RWPE1 (cell line): Measurements from ENCODE around the gene GPR173.

Experiments used
- CTCF ChIA-PET: fragments of 350-600 bp; sonication (Branson Sonifier 250); formaldehyde crosslinking; extraction: SDS; loops from one replicate; lab custom pipeline; 2021; lab: Yijun Ruan, JAX
- POLR2A ChIA-PET: fragments of 400-600 bp; formaldehyde crosslinking; extraction: SDS; loops from one replicate; lab custom pipeline; 2020; ENCODE audit warnings: antibody characterized with exemption; ENCODE audit not compliant: low non-redundant PET; lab: Yijun Ruan, JAX
- DNase-seq: peaks from one replicate; pipeline ENCODE4 v3.0.0; 2012; ENCODE audit warnings: low spot score
- H3K27ac ChIP-seq: fragments of 450-650 bp; 2 replicates; pipeline ENCODE4 v1.5.1; 2017
- TF ChIP-seq, protein P1 (sequence below): fragments of 450-650 bp; conservative IDR thresholded peaks from 2 replicates; pipeline ENCODE4 v1.5.1; 2017; ENCODE audit warnings: low read depth, mild to moderate bottlenecking

GPR173 gene

GRCh38 chrX:53055244-53055849 is 6.8 kb downstream of the GPR173 start:
- DNase-seq = no peak
- TF ChIP-seq, protein P1, sequence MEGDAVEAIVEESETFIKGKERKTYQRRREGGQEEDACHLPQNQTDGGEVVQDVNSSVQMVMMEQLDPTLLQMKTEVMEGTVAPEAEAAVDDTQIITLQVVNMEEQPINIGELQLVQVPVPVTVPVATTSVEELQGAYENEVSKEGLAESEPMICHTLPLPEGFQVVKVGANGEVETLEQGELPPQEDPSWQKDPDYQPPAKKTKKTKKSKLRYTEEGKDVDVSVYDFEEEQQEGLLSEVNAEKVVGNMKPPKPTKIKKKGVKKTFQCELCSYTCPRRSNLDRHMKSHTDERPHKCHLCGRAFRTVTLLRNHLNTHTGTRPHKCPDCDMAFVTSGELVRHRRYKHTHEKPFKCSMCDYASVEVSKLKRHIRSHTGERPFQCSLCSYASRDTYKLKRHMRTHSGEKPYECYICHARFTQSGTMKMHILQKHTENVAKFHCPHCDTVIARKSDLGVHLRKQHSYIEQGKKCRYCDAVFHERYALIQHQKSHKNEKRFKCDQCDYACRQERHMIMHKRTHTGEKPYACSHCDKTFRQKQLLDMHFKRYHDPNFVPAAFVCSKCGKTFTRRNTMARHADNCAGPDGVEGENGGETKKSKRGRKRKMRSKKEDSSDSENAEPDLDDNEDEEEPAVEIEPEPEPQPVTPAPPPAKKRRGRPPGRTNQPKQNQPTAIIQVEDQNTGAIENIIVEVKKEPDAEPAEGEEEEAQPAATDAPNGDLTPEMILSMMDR = no peak
- ChIA-PET POLR2A (no interaction called here), CTCF (no interaction called here)
- no peak overlapping the region for H3K27ac ChIP-seq

- TF ChIP-seq, protein P1 = no peak
- ChIA-PET POLR2A (no interaction called here), CTCF (no interaction called here)
- H3K27ac ChIP-seq = no peak overlapping the region
- no peak for DNase-seq
Measured at GRCh38 chrX:53056292-53056691, 7.7 kb downstream of the GPR173 start.

GRCh38 chrX:53065104-53065503 is 16.5 kb downstream of the GPR173 start:
- DNase-seq = no peak
- no peak overlapping the region for H3K27ac ChIP-seq
- ChIA-PET POLR2A (no interaction called here), CTCF (no interaction called here)
- TF ChIP-seq, protein P1 = no peak

DNA sequence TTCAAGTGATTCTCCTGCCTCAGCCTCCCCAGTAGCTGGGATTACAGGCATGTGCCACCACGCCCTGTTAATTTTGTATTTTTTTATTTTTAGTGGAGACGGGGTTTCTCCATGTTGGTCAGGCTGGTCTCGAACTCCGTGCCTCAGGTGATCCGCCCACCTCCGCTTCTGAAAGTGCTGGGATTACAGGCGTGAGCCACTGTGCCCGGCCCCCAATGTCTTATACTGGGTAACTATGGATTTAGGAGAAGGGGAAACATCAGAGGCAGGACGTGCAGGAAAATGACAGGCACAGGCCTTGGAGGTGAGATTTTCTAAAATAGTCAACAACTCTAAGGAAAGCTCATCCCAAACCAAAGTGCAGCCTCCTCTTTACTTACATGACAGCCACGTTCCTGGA is 22.5 kb downstream of the GPR173 start:
- no peak overlapping the region for H3K27ac ChIP-seq
- POLR2A ChIA-PET = no interaction called here
- DNase-seq = no peak
- CTCF ChIA-PET = interaction anchor here (0.7 kb wide), 2 partner anchors 77 to 124 kb away, joined by 3 to 5 read pairs; no protein-coding TSS in a partner anchor
- TF ChIP-seq, protein P1 = no peak

DNA sequence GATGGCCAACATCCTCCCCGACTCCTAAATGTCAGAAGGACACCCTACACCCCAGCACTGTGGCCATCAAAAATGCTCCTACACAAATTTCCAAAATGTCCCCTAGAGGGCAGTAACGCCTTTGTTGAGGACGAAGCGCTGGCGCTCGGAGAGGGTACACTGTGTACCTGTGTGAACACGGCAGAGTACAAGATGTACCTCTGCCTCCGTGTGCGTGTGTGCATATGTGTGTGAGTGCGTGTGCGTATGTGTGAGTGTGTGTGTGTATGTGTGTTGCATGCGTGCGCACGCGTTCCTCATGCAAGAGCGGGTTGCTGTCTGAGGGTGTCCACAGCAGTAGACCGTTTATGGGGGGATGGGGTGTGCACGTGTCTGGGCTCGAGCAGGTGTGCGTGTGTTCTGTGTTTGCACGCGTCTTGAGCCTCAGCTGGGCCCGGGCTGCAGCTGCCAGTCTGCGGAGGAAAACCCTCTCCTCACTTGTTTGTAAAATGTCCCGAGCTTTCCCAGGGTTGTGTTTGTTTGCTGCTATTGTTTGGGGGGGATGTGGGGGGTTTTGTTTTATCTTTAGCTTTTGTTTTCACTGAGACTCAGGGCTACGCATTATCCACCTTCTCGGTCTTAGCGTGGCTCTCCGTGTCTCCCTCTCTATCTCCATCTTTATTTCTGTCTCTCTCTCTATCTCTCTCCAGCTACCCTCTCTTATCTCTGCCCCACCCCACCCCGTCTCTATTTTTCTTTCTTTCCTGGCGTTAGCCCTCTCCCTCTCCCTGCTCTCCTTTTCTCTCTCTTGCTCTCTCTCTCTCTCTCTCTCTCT is 23.2 kb downstream of the GPR173 start:
- TF ChIP-seq, protein P1 = peak; percentile 42
- ChIA-PET POLR2A (no interaction called here), CTCF (no interaction called here)
- DNase-seq = no peak
- peak overlapping the region; percentile 65 for H3K27ac ChIP-seq

DNA sequence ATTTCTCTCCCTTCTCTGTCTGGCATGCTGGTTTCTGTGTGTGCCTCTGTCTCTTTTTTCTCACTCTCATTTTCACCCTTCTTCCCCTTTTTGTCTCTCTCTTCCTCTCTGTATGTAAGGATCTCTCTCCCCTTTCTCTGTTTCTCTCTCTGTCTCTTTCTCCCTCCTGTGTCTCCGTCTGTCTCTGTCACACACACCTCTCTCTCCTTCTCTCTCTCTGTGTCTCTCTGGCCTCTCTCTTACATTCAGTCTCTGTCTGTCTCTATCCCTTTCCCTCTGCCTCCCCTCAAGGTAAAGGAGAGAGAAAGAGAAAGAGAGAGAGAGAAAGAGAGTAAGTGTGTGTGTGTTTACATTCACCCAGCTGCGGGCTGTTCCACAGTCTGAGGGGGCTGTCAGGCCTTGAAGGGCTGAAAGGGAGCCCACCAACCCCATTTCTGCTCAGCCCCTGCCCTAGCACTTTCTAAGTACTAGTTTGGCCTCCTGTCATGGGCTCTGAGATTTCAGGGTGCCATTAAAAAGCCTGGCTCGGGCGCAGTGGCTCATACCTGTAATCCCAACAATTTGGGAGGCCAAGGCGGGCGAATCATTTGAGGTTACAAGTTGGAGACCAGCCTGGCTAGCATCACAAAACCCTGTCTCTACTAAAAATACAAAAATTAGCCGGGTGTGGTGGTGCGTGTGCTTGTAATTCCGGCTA is 24.0 kb downstream of the GPR173 start:
- ChIA-PET CTCF (no interaction called here), POLR2A (no interaction called here)
- no peak for DNase-seq
- TF ChIP-seq, protein P1 = no peak
- H3K27ac ChIP-seq = peak overlapping the region; percentile 78
